GM23338 (cell line): ENCODE measurements around the gene RBPJL. TPM values are rescaled to one million over a fixed set of nuclear protein-coding genes. Genes with fewer than 3 reads are reported as not detected.

Experiments used
- ATAC-seq: fragments of 200-7000 bp; cut with Tn5 transposase; 3 replicates; pipeline ENCODE4 v1.9.1; 2020
- DNase-seq: peaks from one replicate; pipeline ENCODE4 v3.0.0-alpha.2; 2015; ENCODE audit warnings: low spot score
- H2AFZ ChIP-seq: fragments of 200-600 bp; sonication (generic); 2 replicates; pipeline ENCODE4 v1.8.0; 2016; ENCODE audit warnings: antibody characterized with exemption, mild to moderate bottlenecking, moderate library complexity
- H3F3A ChIP-seq: fragments of 200-600 bp; sonication (generic); replicated peaks from 2 replicates; pipeline ENCODE4 v1.8.0; 2017; ENCODE audit warnings: antibody characterized with exemption, mixed run types, low read depth
- H3K27ac ChIP-seq: fragments of 200-600 bp; sonication (generic); 2 replicates; pipeline ENCODE4 v1.6.1; 2016; ENCODE audit warnings: low read depth
- H3K27me3 ChIP-seq: fragments of 200-600 bp; sonication (generic); 2 replicates; pipeline ENCODE4 v1.8.0; 2016; ENCODE audit warnings: mild to moderate bottlenecking, mixed run types, moderate library complexity; ENCODE audit not compliant: insufficient read depth
- H3K36me3 ChIP-seq: fragments of 200-600 bp; sonication (generic); 2 replicates; pipeline ENCODE4 v1.8.0; 2016; ENCODE audit warnings: mild to moderate bottlenecking; ENCODE audit not compliant: insufficient read depth
- H3K4me1 ChIP-seq: fragments of 200-600 bp; sonication (generic); 2 replicates; pipeline ENCODE4 v1.8.0; 2016; ENCODE audit warnings: mild to moderate bottlenecking, moderate library complexity; ENCODE audit not compliant: insufficient read depth
- H3K4me2 ChIP-seq: fragments of 200-600 bp; sonication (generic); 2 replicates; pipeline ENCODE4 v1.7.1; 2017; ENCODE audit warnings: mixed run types
- H3K4me3 ChIP-seq: fragments of 200-600 bp; sonication (generic); 2 replicates; pipeline ENCODE4 v1.6.1; 2016; ENCODE audit warnings: mixed run types
- H3K79me2 ChIP-seq: fragments of 200-600 bp; sonication (generic); replicated peaks from 2 replicates; pipeline ENCODE4 v1.8.0; 2017; ENCODE audit warnings: mild to moderate bottlenecking; ENCODE audit not compliant: insufficient read depth
- H3K9me2 ChIP-seq: fragments of 200-600 bp; sonication (generic); 2 replicates; pipeline ENCODE4 v1.8.0; 2017; ENCODE audit not compliant: insufficient read depth
- H4K20me1 ChIP-seq: fragments of 200-600 bp; sonication (generic); replicated peaks from 2 replicates; pipeline ENCODE4 v1.8.0; 2017; ENCODE audit warnings: mild to moderate bottlenecking; ENCODE audit not compliant: insufficient read depth
- H3K27ac Mint-ChIP-seq: 2 replicates; pipeline ENCODE4 v1.8.0; 2020; ENCODE audit warnings: inconsistent platforms, mild to moderate bottlenecking, moderate library complexity, mixed read lengths
- H3K27me3 Mint-ChIP-seq: 3 replicates; pipeline ENCODE4 v1.8.0; 2022; ENCODE audit warnings: low read depth, mild to moderate bottlenecking, moderate library complexity, mixed read lengths, inconsistent platforms; ENCODE audit not compliant: insufficient read depth, poor library complexity
- H3K36me3 Mint-ChIP-seq: 3 replicates; pipeline ENCODE4 v1.8.0; 2021; ENCODE audit warnings: low read depth, mild to moderate bottlenecking, inconsistent platforms, moderate library complexity, mixed read lengths
- H3K4me1 Mint-ChIP-seq: 3 replicates; pipeline ENCODE4 v1.8.0; 2020; ENCODE audit warnings: mild to moderate bottlenecking, inconsistent platforms, mixed read lengths
- H3K4me3 Mint-ChIP-seq: 3 replicates; pipeline ENCODE4 v1.8.0; 2021; ENCODE audit warnings: moderate library complexity, mild to moderate bottlenecking, inconsistent platforms, mixed read lengths
- H3K9me3 Mint-ChIP-seq: 3 replicates; pipeline ENCODE4 v1.8.0; 2020; ENCODE audit warnings: moderate library complexity, mild to moderate bottlenecking, inconsistent platforms, mixed read lengths
- CTCF ChIP-seq, 2 experiments: fragments of 200-600 bp in 1 of 2; sonication (generic) in 1 of 2; conservative IDR thresholded peaks; 2 replicates each; pipeline versions ENCODE4 v1.5.1 to v1.6.1; 2016 to 2017; ENCODE audit warnings: antibody characterized with exemption in 2 of 2, low read depth in 2 of 2, mild to moderate bottlenecking in 2 of 2, moderate library complexity in 1 of 2
- ETS1 ChIP-seq: IDR thresholded peaks from 2 replicates; pipeline ENCODE4 v1.6.1; 2016; ENCODE audit warnings: antibody characterized with exemption
- EZH2 ChIP-seq: fragments of 200-600 bp; sonication (generic); IDR thresholded peaks from one replicate; pipeline ENCODE4 v1.8.0; 2017; ENCODE audit warnings: antibody characterized with exemption, mild to moderate bottlenecking, low read depth; ENCODE audit not compliant: unreplicated experiment
- EZH2phosphoT487 ChIP-seq: fragments of 200-600 bp; sonication (generic); IDR thresholded peaks from one replicate; pipeline ENCODE4 v1.8.1; 2018; ENCODE audit warnings: antibody characterized with exemption; ENCODE audit not compliant: unreplicated experiment
- NANOG ChIP-seq: IDR thresholded peaks from 2 replicates; pipeline ENCODE4 v1.6.1; 2016; ENCODE audit warnings: antibody characterized with exemption, borderline replicate concordance
- POLR2AphosphoS5 ChIP-seq: IDR thresholded peaks from 2 replicates; pipeline ENCODE4 v1.6.1; 2016; ENCODE audit warnings: antibody characterized with exemption, low read depth
- STAT1 ChIP-seq: IDR thresholded peaks from one replicate; pipeline ENCODE4 v1.6.1; 2016; ENCODE audit warnings: antibody characterized with exemption; ENCODE audit not compliant: unreplicated experiment
- polyA plus RNA-seq: library from polyadenylated mRNA; unstranded; fragments of >200 nt; fragmentation: Nextera tagmentation; extraction: Ambion mirVana; gene quantifications from 2 replicates; pipeline ENCODE4 v1.2.1, GENCODE V29; 2016
- total RNA-seq: library from RNA; depleted of rRNA; stranded (reverse); fragments of >200 nt; shearing (Covaris generic); gene quantifications from 2 replicates; pipeline ENCODE4 v1.2.3, GENCODE V29; 2014
- TF ChIP-seq, protein P1 (sequence below): IDR thresholded peaks from one replicate; pipeline ENCODE4 v1.6.1; 2018; ENCODE audit warnings: antibody characterized with exemption; ENCODE audit not compliant: unreplicated experiment

Gene RBPJL
- total and polyA plus RNA-seq, 2 experiments from 2014 or later = 0.44 to 0.66 TPM

DNA sequence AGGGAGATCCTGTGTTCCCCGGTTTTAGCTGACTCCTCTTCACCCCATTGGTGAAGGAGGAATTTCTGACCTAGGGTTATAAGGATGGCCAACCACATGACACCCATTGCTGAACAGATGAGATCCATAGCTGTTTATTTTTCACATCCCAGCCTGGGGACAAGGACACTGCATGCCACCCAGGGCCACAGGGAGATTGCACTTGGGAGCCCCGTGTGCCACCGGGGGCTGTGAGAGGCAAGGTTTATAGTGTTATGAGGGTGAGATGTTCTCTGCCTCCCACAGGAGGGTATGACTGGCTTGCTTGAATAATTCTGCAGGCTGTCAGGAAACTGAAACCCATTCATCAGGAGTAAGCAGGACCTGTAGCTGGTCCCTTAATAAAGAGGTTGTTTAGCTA, 37.6 kb upstream of the RBPJL start (continued):
- TF ChIP-seq, protein P1, sequence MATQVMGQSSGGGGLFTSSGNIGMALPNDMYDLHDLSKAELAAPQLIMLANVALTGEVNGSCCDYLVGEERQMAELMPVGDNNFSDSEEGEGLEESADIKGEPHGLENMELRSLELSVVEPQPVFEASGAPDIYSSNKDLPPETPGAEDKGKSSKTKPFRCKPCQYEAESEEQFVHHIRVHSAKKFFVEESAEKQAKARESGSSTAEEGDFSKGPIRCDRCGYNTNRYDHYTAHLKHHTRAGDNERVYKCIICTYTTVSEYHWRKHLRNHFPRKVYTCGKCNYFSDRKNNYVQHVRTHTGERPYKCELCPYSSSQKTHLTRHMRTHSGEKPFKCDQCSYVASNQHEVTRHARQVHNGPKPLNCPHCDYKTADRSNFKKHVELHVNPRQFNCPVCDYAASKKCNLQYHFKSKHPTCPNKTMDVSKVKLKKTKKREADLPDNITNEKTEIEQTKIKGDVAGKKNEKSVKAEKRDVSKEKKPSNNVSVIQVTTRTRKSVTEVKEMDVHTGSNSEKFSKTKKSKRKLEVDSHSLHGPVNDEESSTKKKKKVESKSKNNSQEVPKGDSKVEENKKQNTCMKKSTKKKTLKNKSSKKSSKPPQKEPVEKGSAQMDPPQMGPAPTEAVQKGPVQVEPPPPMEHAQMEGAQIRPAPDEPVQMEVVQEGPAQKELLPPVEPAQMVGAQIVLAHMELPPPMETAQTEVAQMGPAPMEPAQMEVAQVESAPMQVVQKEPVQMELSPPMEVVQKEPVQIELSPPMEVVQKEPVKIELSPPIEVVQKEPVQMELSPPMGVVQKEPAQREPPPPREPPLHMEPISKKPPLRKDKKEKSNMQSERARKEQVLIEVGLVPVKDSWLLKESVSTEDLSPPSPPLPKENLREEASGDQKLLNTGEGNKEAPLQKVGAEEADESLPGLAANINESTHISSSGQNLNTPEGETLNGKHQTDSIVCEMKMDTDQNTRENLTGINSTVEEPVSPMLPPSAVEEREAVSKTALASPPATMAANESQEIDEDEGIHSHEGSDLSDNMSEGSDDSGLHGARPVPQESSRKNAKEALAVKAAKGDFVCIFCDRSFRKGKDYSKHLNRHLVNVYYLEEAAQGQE = no peak
- TF ChIP-seq NANOG (no peak), EZH2 (no peak), STAT1 (no peak), CTCF (conservative IDR thresholded peaks at IDR 0.05; ENCODE audit: low read depth in 2 of 2) (no peak), POLR2AphosphoS5 (no peak)

DNA sequence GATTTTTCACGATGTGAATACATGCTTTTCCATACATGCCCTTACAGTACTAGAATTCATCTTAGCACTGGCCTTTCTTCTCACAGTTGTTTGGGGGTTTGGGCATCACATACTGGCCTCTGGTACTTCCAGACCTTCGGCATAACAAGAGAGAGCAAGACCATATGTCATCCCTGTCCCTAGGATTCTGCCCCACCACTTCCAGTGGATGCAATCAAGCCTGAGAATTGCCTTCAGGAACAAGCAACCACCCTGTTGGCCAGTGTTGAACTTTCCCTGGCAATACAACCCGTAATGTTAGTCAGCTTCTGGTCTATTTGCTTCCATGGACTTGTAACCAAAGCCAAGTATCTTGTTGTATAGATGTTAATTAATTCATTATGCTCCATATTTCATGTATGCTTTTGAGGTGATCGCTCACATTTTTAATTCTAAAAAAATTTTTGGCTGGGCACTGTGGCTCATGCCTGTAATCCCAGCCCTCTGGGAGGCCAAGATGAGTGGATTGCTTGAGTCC, 36.8 kb upstream of the RBPJL start:
- no peak for DNase-seq
- Histone ChIP-seq H2AFZ (no peak overlapping the region), H3K4me1 (peaks cover 6% of the 10 kb centered on the region; the same call in 1 of the 2 replicates), H3K27ac (no peak overlapping the region), H3K27me3 (no peaks in the 10 kb centered on the region), H4K20me1 (no peaks in the 10 kb centered on the region), H3F3A (no peaks in the 10 kb centered on the region), H3K4me2 (no peak overlapping the region), H3K36me3 (no peaks in the 10 kb centered on the region), H3K9me2 (peaks cover 14% of the 10 kb centered on the region), H3K79me2 (no peaks in the 10 kb centered on the region), H3K4me3 (no peak overlapping the region)
- Mint-ChIP-seq H3K27ac (no peak overlapping the region), H3K4me3 (no peak overlapping the region), H3K9me3 (no peaks in the 10 kb centered on the region), H3K27me3 (peaks cover 5% of the 10 kb centered on the region), H3K4me1 (peaks cover 12% of the 10 kb centered on the region; the same call in 2 of the 3 replicates), H3K36me3 (no peaks in the 10 kb centered on the region)
- no peak for ATAC-seq
- TF ChIP-seq, protein P1 = no peak
- TF ChIP-seq NANOG (no peak), EZH2phosphoT487 (no peak), CTCF (conservative IDR thresholded peaks at IDR 0.05; ENCODE audit: low read depth in 2 of 2) (no peak), ETS1 (no peak), POLR2AphosphoS5 (no peak)
